Measurements from ENCODE around the gene MIB2.
A peak's percentile ranks its signal among the peaks of the same experiment; 100 is the strongest.

Gene MIB2

GRCh38 chr1:1574721-1575537, 40.4 kb upstream of the MIB2 start, which contains the start of gene SSU72:
SSU72 (minus strand) TSS chr1:1574863; CDS start chr1:1574557, 306 bp downstream.
- peaks cover 12% of the 10 kb centered on the region for H3K27me3 Mint-ChIP-seq (ENCODE audit: low read depth)
- H3K4me3 Mint-ChIP-seq = peak within 1 kb of the TSS; percentile 98 to 99 (median 98)
- H3K4me1 Mint-ChIP-seq = peaks cover 22% of the 10 kb centered on the region
- H3K36me3 Mint-ChIP-seq (ENCODE audit: low read depth) = peaks cover 12% of the 10 kb centered on the region
- H3K27ac Mint-ChIP-seq = peak within 1 kb of the TSS; percentile 96 to 100 (median 99)
- no peaks in the 10 kb centered on the region for H3K9me3 Mint-ChIP-seq
- TF ChIP-seq, protein P1, sequence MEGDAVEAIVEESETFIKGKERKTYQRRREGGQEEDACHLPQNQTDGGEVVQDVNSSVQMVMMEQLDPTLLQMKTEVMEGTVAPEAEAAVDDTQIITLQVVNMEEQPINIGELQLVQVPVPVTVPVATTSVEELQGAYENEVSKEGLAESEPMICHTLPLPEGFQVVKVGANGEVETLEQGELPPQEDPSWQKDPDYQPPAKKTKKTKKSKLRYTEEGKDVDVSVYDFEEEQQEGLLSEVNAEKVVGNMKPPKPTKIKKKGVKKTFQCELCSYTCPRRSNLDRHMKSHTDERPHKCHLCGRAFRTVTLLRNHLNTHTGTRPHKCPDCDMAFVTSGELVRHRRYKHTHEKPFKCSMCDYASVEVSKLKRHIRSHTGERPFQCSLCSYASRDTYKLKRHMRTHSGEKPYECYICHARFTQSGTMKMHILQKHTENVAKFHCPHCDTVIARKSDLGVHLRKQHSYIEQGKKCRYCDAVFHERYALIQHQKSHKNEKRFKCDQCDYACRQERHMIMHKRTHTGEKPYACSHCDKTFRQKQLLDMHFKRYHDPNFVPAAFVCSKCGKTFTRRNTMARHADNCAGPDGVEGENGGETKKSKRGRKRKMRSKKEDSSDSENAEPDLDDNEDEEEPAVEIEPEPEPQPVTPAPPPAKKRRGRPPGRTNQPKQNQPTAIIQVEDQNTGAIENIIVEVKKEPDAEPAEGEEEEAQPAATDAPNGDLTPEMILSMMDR (IDR thresholded peaks at IDR 0.05; ENCODE audit: unreplicated experiment in 3 of 3) = no peak

DNA sequence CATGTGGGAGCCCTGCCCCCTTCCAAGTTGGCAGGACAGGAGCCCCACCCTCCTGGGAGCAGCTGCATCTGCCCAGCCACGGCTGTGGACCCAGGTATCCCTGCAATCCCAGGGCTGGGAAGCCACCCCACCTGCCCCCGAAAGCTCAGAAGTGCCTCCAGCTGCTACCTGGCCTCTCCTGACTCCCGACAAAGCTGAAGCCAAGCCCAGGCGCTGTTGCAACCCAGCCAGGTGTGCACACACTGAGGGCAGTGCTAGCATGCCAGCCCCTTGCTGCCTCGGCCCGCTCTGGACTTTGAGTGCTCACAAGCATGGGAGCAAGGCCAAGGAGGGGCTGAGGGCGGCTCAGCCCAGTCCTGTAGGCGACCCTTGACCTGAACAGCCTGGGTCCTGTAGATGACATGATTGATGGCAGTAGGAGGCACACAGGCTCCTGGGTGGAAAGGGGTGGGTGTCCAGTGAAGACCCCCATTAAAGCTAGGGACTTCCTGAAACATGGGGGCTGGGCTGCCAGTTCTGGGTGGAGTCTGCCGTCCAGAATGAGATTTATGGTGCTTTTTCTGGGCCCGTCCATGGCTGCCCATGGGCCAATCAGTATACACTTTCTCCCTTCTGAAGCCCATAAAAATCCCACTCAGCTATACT, 37.8 kb upstream of the MIB2 start:
- no peak overlapping the region for H3K27ac Mint-ChIP-seq
- TF ChIP-seq, protein P1 (IDR thresholded peaks at IDR 0.05; ENCODE audit: unreplicated experiment in 3 of 3) = no peak
- peak overlapping the region in 1 of 3 experiments; percentile 55 for H3K4me3 Mint-ChIP-seq
- no peaks in the 10 kb centered on the region for H3K36me3 Mint-ChIP-seq (ENCODE audit: low read depth)
- H3K4me1 Mint-ChIP-seq = peaks cover 13% of the 10 kb centered on the region
- peaks cover 30% of the 10 kb centered on the region for H3K27me3 Mint-ChIP-seq (ENCODE audit: low read depth)
- no peaks in the 10 kb centered on the region for H3K9me3 Mint-ChIP-seq

DNA sequence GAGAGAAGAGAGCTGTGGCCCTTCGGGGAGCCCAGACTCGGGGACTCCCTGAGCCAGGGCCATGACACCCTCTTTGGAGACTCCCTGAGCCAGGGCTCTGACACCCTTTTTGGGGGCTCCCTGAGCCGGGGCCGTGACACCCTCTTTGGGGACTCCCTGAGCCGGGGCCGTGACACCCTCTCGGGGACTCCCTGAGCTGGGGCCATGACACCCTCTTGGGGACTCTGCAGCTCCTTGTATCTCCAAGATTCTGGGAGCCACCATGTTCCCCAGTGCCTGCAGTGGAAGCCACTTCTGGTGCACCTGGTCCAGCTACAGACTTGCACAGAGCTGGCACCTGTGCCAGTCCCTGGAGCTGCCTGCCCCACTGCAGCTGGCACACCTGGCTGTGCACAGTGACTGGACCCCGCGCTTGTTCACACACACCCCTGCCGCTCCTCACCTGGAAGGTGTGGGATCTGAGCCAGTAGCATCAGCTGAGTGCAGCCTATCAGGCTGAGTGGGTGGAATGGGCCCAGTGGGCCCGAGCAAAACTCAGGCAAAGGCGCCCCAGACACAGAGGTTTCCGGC, 36.8 kb upstream of the MIB2 start:
- TF ChIP-seq, protein P1 (IDR thresholded peaks at IDR 0.05; ENCODE audit: unreplicated experiment in 3 of 3) = no peak
- Mint-ChIP-seq H3K4me1 (peaks cover 10% of the 10 kb centered on the region), H3K36me3 (ENCODE audit: low read depth) (no peaks in the 10 kb centered on the region), H3K27ac (no peak overlapping the region), H3K4me3 (peak overlapping the region in 1 of 3 experiments; percentile 16), H3K9me3 (no peaks in the 10 kb centered on the region), H3K27me3 (ENCODE audit: low read depth) (peaks cover 40% of the 10 kb centered on the region)

- Mint-ChIP-seq H3K9me3 (no peaks in the 10 kb centered on the region), H3K4me1 (no peaks in the 10 kb centered on the region), H3K27me3 (ENCODE audit: low read depth) (peaks cover 59% of the 10 kb centered on the region), H3K36me3 (ENCODE audit: low read depth) (no peaks in the 10 kb centered on the region), H3K4me3 (no peak overlapping the region), H3K27ac (no peak overlapping the region)
- TF ChIP-seq, protein P1 (IDR thresholded peaks at IDR 0.05; ENCODE audit: unreplicated experiment in 3 of 3) = no peak
Observed at GRCh38 chr1:1582585-1583346, 32.5 kb upstream of the MIB2 start.

GRCh38 chr1:1583347-1584010, 31.8 kb upstream of the MIB2 start:
- no peak overlapping the region for H3K27ac Mint-ChIP-seq
- no peak overlapping the region for H3K4me3 Mint-ChIP-seq
- H3K27me3 Mint-ChIP-seq (ENCODE audit: low read depth) = peaks cover 59% of the 10 kb centered on the region
- no peaks in the 10 kb centered on the region for H3K4me1 Mint-ChIP-seq
- no peaks in the 10 kb centered on the region for H3K36me3 Mint-ChIP-seq (ENCODE audit: low read depth)
- no peaks in the 10 kb centered on the region for H3K9me3 Mint-ChIP-seq
- TF ChIP-seq, protein P1 (IDR thresholded peaks at IDR 0.05; ENCODE audit: unreplicated experiment in 3 of 3) = no peak
